ENCODE measurements around the gene SLC30A1. TPM values are rescaled to one million over a fixed set of nuclear protein-coding genes. Genes with fewer than 3 reads are reported as not detected.
"Not testable (repeated sequence)": the region's sequence is repeated elsewhere in the genome, so short reads cannot be mapped to it uniquely, and the experiment has no call there.

SLC30A1 gene
- polyA plus RNA-seq, 1 donor from 2014 or later: 2.5 TPM

DNA sequence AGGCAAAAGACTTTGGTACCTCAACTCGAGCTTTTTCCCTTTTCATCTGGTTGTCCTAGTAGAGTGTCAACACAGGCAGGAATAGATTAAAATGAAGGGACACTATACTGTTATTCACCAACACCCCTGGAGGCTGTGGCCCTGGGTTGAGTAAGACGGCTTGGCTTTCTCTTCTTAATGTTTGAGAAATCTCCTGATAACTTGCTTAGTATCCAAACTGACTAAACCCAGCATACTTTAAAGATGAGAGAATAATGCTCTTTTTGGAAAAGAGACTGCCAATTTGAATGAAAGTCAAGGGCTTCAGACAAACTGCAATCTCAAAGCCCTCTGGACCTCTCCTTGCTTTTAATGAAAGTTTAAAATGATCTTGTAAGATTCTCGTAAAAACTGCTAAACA, 2.6 kb upstream of the SLC30A1 start:
- no peaks in the 10 kb centered on the region for H3K27me3 Mint-ChIP-seq
- peaks cover 23 to 32% (median 23%) of the 10 kb centered on the region in 3 donors for H3K4me1 Mint-ChIP-seq
- H3K27ac Mint-ChIP-seq: peak overlapping the region in 2 of 3 donors; percentile 58 to 59
- H3K4me3 Mint-ChIP-seq: peak overlapping the region in 1 of 4 donors; percentile 97
- no peaks in the 10 kb centered on the region for H3K9me3 Mint-ChIP-seq
- no peaks in the 10 kb centered on the region for H3K36me3 Mint-ChIP-seq

GRCh38 chr1:211580303-211580687, 1.3 kb upstream of the SLC30A1 start:
- Mint-ChIP-seq H3K4me3 (peak overlapping the region; percentile 87 to 97 (median 93)), H3K4me1 (peaks cover 26 to 37% (median 30%) of the 10 kb centered on the region in 3 donors), H3K36me3 (peaks cover 2% of the 10 kb centered on the region)

GRCh38 chr1:211579440-211580302, 710 bp upstream of the SLC30A1 start:
- Mint-ChIP-seq H3K4me1 (peaks cover 26 to 38% (median 30%) of the 10 kb centered on the region in 3 donors), H3K36me3 (peaks cover 2% of the 10 kb centered on the region), H3K27ac (peak overlapping the region; percentile 86 to 97 (median 89)), H3K9me3 (no peaks in the 10 kb centered on the region), H3K4me3 (peak overlapping the region; percentile 87 to 97 (median 94)), H3K27me3 (no peaks in the 10 kb centered on the region)

More at GRCh38 chr1:211580303-211580687, 1.3 kb upstream of the SLC30A1 start:
- Mint-ChIP-seq H3K27me3 (no peaks in the 10 kb centered on the region), H3K9me3 (no peaks in the 10 kb centered on the region), H3K27ac (peak overlapping the region; percentile 69 to 87 (median 86))

DNA sequence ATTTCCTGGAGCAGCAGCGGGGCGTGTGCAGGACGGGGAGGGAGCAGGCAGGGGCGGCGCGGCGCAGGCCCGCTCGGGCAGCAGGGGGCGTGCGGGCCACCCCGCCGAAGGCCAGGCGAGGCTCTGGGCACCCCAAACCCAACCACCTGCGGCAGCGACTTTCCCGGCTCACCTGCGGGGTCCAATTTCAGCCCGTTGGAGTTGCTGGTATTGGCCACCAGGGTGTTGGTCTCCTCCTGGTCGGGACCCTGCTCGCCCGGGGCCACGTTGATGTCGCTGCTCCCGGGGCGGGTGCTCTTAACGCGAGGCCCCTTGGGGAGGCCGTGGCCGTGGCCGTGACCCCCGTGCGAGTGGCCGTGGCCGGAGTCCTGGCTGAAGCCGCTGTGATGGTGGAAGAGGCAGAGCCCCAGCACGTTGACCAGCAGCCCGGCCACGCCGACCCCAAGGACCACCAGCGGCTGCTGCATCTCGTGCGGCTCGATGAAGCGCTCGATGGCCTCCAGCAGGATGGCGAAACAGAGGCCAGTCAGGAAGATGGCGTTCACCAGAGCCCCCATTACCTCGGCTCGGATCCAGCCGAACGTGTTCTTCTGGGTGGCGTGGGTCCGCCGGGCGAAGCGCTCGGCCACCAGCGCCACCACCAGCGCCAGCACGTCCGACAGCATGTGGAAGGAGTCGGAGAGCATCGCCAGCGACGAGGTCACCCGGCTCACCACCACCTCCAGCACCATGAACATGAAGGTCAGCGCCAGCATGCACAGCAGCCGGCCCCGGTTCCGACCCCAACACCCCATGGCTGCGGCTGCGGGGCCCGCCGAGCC, 932 bp downstream of the SLC30A1 start:
- Mint-ChIP-seq H3K27ac (peak overlapping the region; percentile 73 to 78 (median 73)), H3K27me3 (no peaks in the 10 kb centered on the region), H3K9me3 (no peaks in the 10 kb centered on the region), H3K4me1 (peaks cover 32 to 38% (median 33%) of the 10 kb centered on the region in 3 donors), H3K36me3 (peaks cover 5% of the 10 kb centered on the region), H3K4me3 (peak overlapping the region; percentile 88 to 98 (median 96))

DNA sequence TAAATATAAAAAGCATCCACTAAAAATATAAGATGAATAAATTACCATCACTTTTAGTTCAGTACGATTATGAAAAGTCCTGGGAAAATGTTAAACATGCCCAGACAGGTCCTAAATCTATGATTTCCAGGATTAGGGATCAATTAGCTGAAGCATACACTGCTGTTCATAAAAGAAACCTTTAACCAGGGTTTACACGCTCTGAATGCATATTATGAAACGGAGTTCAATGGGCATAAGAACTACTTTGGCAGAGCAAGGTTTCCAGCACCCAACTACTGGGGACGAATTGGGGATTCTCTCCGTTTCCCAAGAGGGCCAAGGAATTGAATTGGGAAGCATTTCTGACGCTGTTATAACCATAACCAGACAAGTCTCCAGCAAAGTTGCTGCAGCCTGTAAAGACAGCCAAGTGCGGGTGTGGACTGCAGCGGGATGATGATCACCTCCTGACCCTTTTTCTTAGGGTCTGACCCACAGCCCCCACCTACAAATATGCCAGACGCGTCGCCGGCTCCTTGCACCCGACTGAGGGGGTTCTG, 1.6 kb downstream of the SLC30A1 start:
- Mint-ChIP-seq H3K4me3 (peak overlapping the region; percentile 88 to 98 (median 96)), H3K36me3 (peaks cover 5% of the 10 kb centered on the region), H3K27me3 (no peaks in the 10 kb centered on the region), H3K27ac (peak overlapping the region in 2 of 3 donors; percentile 78 to 92), H3K9me3 (no peaks in the 10 kb centered on the region), H3K4me1 (peaks cover 31 to 37% (median 32%) of the 10 kb centered on the region in 3 donors)

DNA sequence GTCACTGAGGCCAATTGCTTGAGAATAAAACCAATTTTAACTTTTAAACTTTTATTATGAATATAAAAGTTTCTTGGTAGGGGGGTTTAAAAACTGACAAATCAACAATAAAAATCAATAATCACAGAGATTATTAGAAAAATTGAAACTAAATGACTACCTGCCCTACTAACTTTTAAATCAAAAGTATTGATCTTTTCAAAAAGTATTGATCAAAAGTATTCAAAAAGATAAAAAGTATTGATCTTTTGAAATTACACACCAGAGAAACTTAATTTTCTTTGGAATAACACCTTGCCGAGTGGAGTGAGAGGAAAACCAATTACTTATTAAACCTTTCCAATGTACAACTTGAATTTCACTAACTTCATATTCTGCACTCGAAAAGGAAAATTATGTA, 2.2 kb downstream of the SLC30A1 start:
- H3K9me3 Mint-ChIP-seq: no peaks in the 10 kb centered on the region
- peak overlapping the region; percentile 88 to 98 (median 96) for H3K4me3 Mint-ChIP-seq
- H3K27me3 Mint-ChIP-seq: no peaks in the 10 kb centered on the region
- peaks cover 5% of the 10 kb centered on the region for H3K36me3 Mint-ChIP-seq
- H3K4me1 Mint-ChIP-seq: peaks cover 25 to 32% (median 26%) of the 10 kb centered on the region in 3 donors
- H3K27ac Mint-ChIP-seq: peak overlapping the region in 1 of 3 donors; percentile 92

DNA sequence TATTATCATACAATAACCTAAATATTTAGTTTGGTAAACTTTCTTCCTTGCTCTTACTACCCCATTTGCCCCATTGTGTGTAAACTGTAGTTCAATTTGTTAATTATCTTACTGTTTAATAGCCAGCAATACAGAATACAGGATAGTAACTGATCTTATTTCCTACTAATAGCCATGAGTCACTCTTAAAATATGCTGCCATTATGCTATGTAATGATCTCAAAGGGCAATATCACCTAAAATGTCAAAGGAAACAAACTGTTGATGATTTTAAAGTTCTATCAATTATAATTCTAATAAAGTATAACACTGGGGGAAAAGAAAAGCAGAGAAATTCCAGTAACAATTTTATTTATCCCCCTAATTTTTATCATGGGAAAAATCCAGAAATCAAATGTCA, 4.3 kb downstream of the SLC30A1 start:
- H3K4me1 Mint-ChIP-seq: peaks cover 11 to 21% (median 20%) of the 10 kb centered on the region in 3 donors
- H3K36me3 Mint-ChIP-seq: peaks cover 7% of the 10 kb centered on the region
- H3K9me3 Mint-ChIP-seq: no peaks in the 10 kb centered on the region
- H3K27me3 Mint-ChIP-seq: no peaks in the 10 kb centered on the region
- no peak overlapping the region for H3K27ac Mint-ChIP-seq
- no peak overlapping the region for H3K4me3 Mint-ChIP-seq

- Mint-ChIP-seq H3K9me3 (no peaks in the 10 kb centered on the region), H3K27ac (no peak overlapping the region), H3K4me1 (peaks cover 13 to 15% (median 15%) of the 10 kb centered on the region in 3 donors), H3K4me3 (no peak overlapping the region), H3K27me3 (no peaks in the 10 kb centered on the region), H3K36me3 (peaks cover 9% of the 10 kb centered on the region)
Measured at GRCh38 chr1:211571998-211572397, 7.0 kb downstream of the SLC30A1 start.

- H3K27ac Mint-ChIP-seq: peak overlapping the region in 1 of 3 donors; percentile 63
Measured at GRCh38 chr1:211570378-211570777, 8.6 kb downstream of the SLC30A1 start.

GRCh38 chr1:211566431-211567025, 12.4 kb downstream of the SLC30A1 start:
- Mint-ChIP-seq H3K36me3 (peaks cover 3% of the 10 kb centered on the region), H3K27me3 (peaks cover 3% of the 10 kb centered on the region), H3K27ac (no peak overlapping the region), H3K9me3 (no peaks in the 10 kb centered on the region), H3K4me1 (peaks cover 0 to 4% (median 4%) of the 10 kb centered on the region in 3 donors), H3K4me3 (no peak overlapping the region)

More at GRCh38 chr1:211570378-211570777, 8.6 kb downstream of the SLC30A1 start:
- not testable (repeated sequence) for H3K36me3 Mint-ChIP-seq, H3K4me1 Mint-ChIP-seq, H3K9me3 Mint-ChIP-seq, H3K27me3 Mint-ChIP-seq, H3K4me3 Mint-ChIP-seq

DNA sequence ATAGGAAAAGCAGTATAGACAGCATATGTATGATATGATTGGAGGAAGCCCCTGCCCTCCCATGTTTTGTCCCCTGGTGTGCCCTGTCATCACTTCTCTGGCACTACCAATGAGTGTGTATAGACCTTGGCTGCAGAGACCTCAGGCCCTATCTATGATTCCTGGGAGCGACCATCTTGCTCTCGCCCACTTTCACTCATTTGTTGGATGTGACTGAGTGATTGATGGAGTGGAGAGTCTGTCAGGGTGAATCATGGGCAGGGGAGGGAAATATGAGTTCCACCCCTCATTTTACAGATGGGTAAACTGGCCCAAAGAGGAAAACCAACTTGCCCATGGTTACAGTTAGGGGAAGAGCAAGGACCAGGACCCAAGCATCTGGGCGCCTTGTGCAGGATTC, 14.9 kb downstream of the SLC30A1 start:
- Mint-ChIP-seq H3K27me3 (peaks cover 3% of the 10 kb centered on the region), H3K9me3 (no peaks in the 10 kb centered on the region), H3K36me3 (peaks cover 2% of the 10 kb centered on the region), H3K27ac (no peak overlapping the region), H3K4me3 (no peak overlapping the region), H3K4me1 (peaks cover 0 to 3% (median 0%) of the 10 kb centered on the region in 3 donors)

DNA sequence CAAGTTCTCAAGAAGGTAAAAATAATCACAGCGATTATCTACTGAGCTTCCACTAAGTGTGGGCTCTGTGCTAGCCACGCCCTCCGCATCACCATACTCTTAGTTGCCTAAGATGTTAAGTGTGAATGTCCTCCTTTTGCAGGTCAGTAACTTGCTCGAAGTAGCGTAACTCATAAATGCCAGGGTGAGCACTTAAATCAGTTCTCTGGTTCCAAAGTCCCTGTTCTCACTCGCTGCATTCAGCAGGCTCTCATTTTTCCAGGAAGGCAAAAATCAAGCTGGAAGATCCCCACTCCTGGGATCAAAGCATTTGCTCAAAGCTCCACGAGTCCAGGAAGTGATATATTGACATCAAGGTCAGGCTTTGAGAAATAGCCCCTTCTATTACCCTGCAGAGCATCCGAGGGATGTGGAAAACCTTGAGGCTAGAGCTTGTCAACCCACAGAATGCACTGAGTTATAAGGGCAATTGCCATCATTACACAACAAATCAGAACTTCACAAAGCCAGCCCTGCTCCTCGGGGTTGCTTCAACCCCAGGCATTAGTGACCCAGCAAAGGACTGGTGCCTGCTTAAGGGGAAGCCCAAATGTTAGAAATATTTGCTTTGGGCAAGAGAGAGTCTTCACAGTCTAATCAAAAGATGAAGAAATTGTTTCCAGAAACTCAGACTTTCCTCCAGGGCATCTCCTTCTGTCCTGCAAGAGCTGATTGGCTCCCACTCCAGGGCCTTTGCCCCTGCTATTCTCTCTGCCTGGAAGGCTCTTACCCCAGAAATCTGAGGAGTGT, 19.5 kb downstream of the SLC30A1 start:
- H3K9me3 Mint-ChIP-seq: no peaks in the 10 kb centered on the region
- peak overlapping the region in 1 of 3 donors; percentile 4 for H3K27ac Mint-ChIP-seq
- no peaks in the 10 kb centered on the region for H3K36me3 Mint-ChIP-seq
- no peaks in the 10 kb centered on the region for H3K27me3 Mint-ChIP-seq
- no peaks in the 10 kb centered on the region for H3K4me1 Mint-ChIP-seq
- H3K4me3 Mint-ChIP-seq: no peak overlapping the region

DNA sequence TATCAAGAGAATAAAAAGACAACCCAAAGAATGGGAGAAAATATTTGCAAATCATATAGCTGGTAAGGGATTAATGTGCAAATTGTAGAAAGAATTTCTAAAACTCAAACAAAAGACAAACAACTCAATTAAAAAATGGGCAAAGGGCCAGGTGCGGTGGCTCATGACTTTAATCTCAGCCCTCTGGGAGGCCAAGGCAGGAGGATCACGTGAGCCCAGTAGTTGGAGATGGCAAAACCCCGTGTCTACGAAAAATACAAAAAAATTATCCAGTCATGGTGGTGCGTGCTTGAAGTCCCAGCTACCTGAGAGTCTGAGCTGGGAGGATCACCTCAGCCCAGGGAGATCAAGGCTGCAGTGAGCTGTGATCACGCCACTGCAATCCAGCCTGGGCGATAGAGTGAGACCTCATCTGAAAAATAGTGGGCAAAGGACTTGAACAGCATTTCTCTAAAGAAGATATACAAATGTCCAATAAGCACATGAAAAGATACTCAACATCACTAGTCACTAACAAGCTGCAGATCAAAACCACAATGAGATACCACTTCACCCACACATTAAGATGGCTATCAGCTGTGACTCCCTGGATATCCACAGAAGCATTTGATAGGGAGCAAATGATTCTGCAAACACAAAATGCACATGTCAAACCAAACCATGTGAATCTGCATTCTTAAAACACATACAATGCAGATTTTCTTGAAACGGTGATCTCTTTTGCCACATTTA, 20.9 kb downstream of the SLC30A1 start:
- no peaks in the 10 kb centered on the region for H3K27me3 Mint-ChIP-seq
- no peak overlapping the region for H3K27ac Mint-ChIP-seq
- no peaks in the 10 kb centered on the region for H3K9me3 Mint-ChIP-seq
- H3K36me3 Mint-ChIP-seq: no peaks in the 10 kb centered on the region
- H3K4me3 Mint-ChIP-seq: no peak overlapping the region
- no peaks in the 10 kb centered on the region for H3K4me1 Mint-ChIP-seq
